ENCODE data around the gene MAN2B1. TPM values are rescaled to one million over a fixed set of nuclear protein-coding genes. Genes with fewer than 3 reads are reported as not detected.
A peak's percentile ranks its signal among the peaks of the same experiment; 100 is the strongest.

The MAN2B1 gene
- total and polyA plus RNA-seq, 2 of the 13 experiments (the other 11 are each of a cell fraction or from before 2014, with no cell fraction given) = 23.6 to 23.8 TPM

GRCh38 chr19:12669270-12670158, 3.0 kb upstream of the MAN2B1 start (continued):
- TF ChIP-seq ZNF800 (CRISPR knock-in tag; IDR thresholded peaks at IDR 0.05) (0 out of 2 replicates have a peak, but pooled peaks have one; percentile 35), ZNF431 (CRISPR knock-in tag; IDR thresholded peaks at IDR 0.05; ENCODE audit: borderline replicate concordance, low read depth) (no peak), PLSCR1 (CRISPR knock-in tag; IDR thresholded peaks at IDR 0.05; ENCODE audit: borderline replicate concordance) (no peak), IKZF5 (CRISPR knock-in tag; IDR thresholded peaks at IDR 0.05) (no peak; the same call in 1 of the 2 replicates), ZNF329 (CRISPR knock-in tag; IDR thresholded peaks at IDR 0.05; ENCODE audit: low read depth) (0 out of 2 replicates have a peak, but pooled peaks have one; percentile 9), ATF7-NPFF (CRISPR knock-in tag; IDR thresholded peaks at IDR 0.05; ENCODE audit: low read depth) (no peak; the same call in 1 of the 2 replicates), RXRB (CRISPR knock-in tag; IDR thresholded peaks at IDR 0.05; ENCODE audit: borderline replicate concordance) (peak; percentile 37), LCORL (IDR thresholded peaks at IDR 0.05) (no peak), LCORL (CRISPR knock-in tag; IDR thresholded peaks at IDR 0.05) (peak; percentile 48; the same call in 1 of the 2 replicates), PRDM4 (CRISPR knock-in tag; IDR thresholded peaks at IDR 0.05; ENCODE audit: borderline replicate concordance) (no peak), SP140L (CRISPR knock-in tag; IDR thresholded peaks at IDR 0.05; ENCODE audit: borderline replicate concordance) (no peak), ZNF746 (CRISPR knock-in tag; IDR thresholded peaks at IDR 0.05) (no peak), PLRG1 (conservative IDR thresholded peaks at IDR 0.05) (no peak), U2AF1 (optimal IDR thresholded peaks at IDR 0.05; ENCODE audit: low read depth, low read length) (peak; percentile 33), SNAI1 (CRISPR knock-in tag; IDR thresholded peaks at IDR 0.05; ENCODE audit: borderline replicate concordance) (no peak; the same call in 1 of the 2 replicates), ZZZ3 (CRISPR knock-in tag; IDR thresholded peaks at IDR 0.05; ENCODE audit: borderline replicate concordance) (no peak; the same call in 1 of the 2 replicates), ZFP41 (CRISPR knock-in tag; IDR thresholded peaks at IDR 0.05; ENCODE audit: borderline replicate concordance) (no peak; the same call in 1 of the 2 replicates), CHCHD3 (CRISPR knock-in tag; IDR thresholded peaks at IDR 0.05) (no peak), NR3C1 (CRISPR knock-in tag; IDR thresholded peaks at IDR 0.05) (no peak), HBP1 (CRISPR knock-in tag; IDR thresholded peaks at IDR 0.05; ENCODE audit: low read depth) (no peak; the same call in 1 of the 2 replicates)

Measured in HepG2 (cell line).